ENCODE data around the gene MS4A3. TPM values are rescaled to one million over a fixed set of nuclear protein-coding genes. Genes with fewer than 3 reads are reported as not detected.
"Not testable (repeated sequence)": the region's sequence is repeated elsewhere in the genome, so short reads cannot be mapped to it uniquely, and the experiment has no call there.

The MS4A3 gene, protein sequence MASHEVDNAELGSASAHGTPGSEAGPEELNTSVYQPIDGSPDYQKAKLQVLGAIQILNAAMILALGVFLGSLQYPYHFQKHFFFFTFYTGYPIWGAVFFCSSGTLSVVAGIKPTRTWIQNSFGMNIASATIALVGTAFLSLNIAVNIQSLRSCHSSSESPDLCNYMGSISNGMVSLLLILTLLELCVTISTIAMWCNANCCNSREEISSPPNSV
- polyA plus RNA-seq (2011; rRNA removed) (not detected in 2 replicates), polyA minus RNA-seq (2011; rRNA and poly(A)+ RNA removed) (not detected in 2 replicates)

DNA sequence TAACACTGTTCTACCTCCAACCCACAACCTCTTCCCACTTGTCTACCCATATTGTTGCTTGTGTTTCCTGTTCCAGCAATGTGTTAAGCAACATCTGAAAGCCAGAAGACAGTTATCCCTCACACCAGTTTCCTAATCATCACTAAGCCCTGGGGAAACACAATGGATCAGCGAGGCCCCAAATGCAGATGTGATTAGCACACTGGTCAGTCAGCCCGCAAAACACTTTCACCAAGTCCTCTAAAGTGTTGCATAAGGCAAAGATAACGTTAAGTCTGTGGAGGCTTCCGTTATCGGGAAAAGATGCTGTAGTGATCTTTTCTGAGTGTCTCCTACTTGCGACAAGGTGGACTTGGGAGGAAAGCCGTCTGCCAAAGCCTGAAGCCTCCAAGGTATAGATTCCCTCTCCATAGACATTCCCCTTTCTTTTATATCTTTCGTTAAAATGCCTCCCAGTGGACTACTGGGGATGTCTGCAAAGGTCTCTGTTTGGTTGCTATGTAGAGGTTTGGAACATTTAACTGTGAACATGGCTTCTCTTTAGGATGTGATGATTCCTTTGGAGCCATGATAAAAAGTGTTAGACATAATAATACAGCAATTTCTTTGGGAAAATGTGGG is at the start of gene MS4A3:
Gene MS4A3, plus strand, starts transcription at position 317 of the 621 bp plus-strand sequence. CDS start 4,496 bp downstream, outside the sequence.
- no peak within 1 kb of the TSS for H3K4me3 ChIP-seq (ENCODE audit: low read depth, low read length)
- TF ChIP-seq, protein P1, sequence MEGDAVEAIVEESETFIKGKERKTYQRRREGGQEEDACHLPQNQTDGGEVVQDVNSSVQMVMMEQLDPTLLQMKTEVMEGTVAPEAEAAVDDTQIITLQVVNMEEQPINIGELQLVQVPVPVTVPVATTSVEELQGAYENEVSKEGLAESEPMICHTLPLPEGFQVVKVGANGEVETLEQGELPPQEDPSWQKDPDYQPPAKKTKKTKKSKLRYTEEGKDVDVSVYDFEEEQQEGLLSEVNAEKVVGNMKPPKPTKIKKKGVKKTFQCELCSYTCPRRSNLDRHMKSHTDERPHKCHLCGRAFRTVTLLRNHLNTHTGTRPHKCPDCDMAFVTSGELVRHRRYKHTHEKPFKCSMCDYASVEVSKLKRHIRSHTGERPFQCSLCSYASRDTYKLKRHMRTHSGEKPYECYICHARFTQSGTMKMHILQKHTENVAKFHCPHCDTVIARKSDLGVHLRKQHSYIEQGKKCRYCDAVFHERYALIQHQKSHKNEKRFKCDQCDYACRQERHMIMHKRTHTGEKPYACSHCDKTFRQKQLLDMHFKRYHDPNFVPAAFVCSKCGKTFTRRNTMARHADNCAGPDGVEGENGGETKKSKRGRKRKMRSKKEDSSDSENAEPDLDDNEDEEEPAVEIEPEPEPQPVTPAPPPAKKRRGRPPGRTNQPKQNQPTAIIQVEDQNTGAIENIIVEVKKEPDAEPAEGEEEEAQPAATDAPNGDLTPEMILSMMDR (IDR thresholded peaks at IDR 0.05; ENCODE audit: low read depth, low read length), result no peak
- H3K27ac ChIP-seq (ENCODE audit: low read depth, low read length), result no peak within 1 kb of the TSS
- H3K27me3 ChIP-seq (ENCODE audit: control insufficient read depth, insufficient read depth, low read length), result no peaks in the 10 kb centered on the region
- H3K9me3 ChIP-seq (ENCODE audit: control insufficient read depth, insufficient read depth, low read length), result peaks cover 9% of the 10 kb centered on the region; the same call in 1 of the 2 replicates
- ChIA-PET CTCF (no interaction called here), POLR2A (no interaction called here)
- no peak for DNase-seq (ENCODE audit: low read depth, low spot score)

DNA sequence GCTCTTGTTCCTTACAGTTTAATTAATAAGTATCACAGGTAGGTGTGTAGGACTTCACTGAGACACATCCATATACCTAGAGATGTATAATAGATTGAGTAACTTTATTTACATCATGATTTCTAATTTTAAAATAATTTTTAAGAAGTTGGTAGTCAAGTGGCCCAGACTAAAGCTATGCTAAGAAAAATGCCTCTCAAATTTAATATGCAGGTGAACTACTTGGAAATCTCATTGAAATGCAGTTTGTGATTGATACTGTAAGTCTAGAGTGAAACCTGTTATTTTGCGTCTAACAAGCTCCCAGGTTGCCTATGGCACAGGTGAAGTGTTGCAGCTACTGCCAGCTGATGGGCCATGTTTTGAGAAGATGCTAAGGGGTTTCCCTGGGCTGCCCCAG is 39.6 kb upstream of the MS4A3 start, which contains the start of gene OOSP4B:
Gene OOSP4B, plus strand, starts transcription at position 301 of the 400 bp plus-strand sequence.
- TF ChIP-seq, protein P1 (IDR thresholded peaks at IDR 0.05; ENCODE audit: low read depth, low read length), result no peak
- H3K4me3 ChIP-seq (ENCODE audit: low read depth, low read length), result no peak within 1 kb of the TSS
- H3K27ac ChIP-seq (ENCODE audit: low read depth, low read length), result no peak within 1 kb of the TSS
- H3K9me3 ChIP-seq (ENCODE audit: control insufficient read depth, insufficient read depth, low read length), result peaks cover 9% of the 10 kb centered on the region
- DNase-seq (ENCODE audit: low read depth, low spot score), result no peak
- no peaks in the 10 kb centered on the region for H3K27me3 ChIP-seq (ENCODE audit: control insufficient read depth, insufficient read depth, low read length)
- ChIA-PET CTCF (no interaction called here), POLR2A (no interaction called here)

DNA sequence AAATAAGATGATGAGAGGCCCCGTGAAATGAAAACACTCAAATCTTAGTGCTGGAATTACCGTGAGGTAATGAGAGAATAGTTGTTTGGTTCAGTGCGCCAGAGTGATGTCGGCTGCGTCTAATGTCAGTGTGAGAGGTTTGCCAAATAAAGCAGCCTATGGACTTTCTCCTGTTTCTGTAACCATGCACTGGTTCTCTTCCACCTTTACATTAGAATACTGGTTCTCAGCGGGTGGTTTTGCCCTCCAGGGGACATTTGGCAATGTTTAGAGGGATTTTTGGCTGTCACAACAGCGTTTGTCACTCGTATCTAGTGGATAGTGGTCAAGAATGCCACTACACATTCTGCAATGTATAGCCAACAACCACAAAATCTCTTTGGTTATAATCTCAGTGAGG is 38.4 kb upstream of the MS4A3 start:
- POLR2A ChIA-PET, result no interaction called here
- H3K4me3 ChIP-seq (ENCODE audit: low read depth, low read length), result no peak overlapping the region

DNA sequence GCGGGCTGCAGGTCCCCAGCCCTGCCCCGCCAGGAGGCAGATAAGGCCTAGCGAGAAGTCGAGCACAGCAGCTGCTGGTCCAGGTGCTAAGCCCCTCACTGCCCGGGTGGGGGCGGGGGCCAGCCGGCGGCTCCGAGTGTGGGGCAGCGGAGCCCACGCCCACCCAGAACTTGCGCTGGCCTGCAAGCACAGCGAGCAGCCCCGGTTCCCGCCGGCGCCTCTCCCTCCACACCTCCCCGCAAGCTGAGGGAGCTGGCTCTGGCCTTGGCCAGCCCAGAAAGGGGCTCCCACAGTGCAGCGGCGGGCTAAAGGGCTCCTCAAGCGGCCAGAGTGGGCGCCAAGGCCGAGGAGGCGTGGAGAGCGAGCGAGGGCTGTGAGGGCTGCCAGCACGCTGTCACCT is 36.1 kb upstream of the MS4A3 start:
- POLR2A ChIA-PET; H3K27me3 ChIP-seq (ENCODE audit: control insufficient read depth, insufficient read depth, low read length); H3K4me3 ChIP-seq (ENCODE audit: low read depth, low read length); DNase-seq (ENCODE audit: low read depth, low spot score); H3K27ac ChIP-seq (ENCODE audit: low read depth, low read length); CTCF ChIA-PET: not testable (repeated sequence)
- peaks cover 12% of the 10 kb centered on the region for H3K9me3 ChIP-seq (ENCODE audit: control insufficient read depth, insufficient read depth, low read length)

More for the DNA sequence above, 38.4 kb upstream of the MS4A3 start:
- Histone ChIP-seq H3K27ac (ENCODE audit: low read depth, low read length) (no peak overlapping the region), H3K27me3 (ENCODE audit: control insufficient read depth, insufficient read depth, low read length) (no peaks in the 10 kb centered on the region), H3K9me3 (ENCODE audit: control insufficient read depth, insufficient read depth, low read length) (peaks cover 9% of the 10 kb centered on the region)
- TF ChIP-seq, protein P1 (IDR thresholded peaks at IDR 0.05; ENCODE audit: low read depth, low read length), result no peak
- no peak for DNase-seq (ENCODE audit: low read depth, low spot score)
- CTCF ChIA-PET, result no interaction called here

DNA sequence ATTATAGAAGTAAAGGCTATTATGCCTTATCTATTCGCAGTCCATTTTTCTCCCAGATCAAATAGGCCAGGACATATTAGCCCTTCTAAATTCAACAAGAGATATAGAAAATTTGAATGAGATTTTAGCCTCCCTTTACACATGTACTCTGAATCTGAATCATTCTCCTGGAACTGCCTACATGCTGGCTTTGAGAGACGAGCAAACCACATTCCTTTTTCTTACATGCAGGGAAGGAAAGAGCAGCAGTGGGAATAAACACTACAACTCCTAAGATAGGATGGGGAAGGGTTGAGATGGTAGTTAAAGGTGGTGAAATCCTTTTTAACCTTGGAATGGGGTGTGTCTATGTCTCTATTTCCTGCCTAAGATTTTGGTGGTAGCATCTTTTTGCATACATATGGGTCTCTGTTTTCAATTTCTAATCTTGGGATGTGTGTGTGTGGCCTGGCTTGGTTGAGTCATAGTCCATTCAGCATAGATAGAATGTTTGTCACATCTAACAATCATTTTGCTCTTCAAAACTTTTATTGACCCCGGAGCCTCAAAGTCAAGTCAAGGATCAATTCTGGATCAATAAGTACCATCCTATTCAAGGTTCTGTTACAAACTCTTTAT is 27.3 kb upstream of the MS4A3 start:
- ChIA-PET POLR2A (no interaction called here), CTCF (no interaction called here)
- no peak overlapping the region for H3K4me3 ChIP-seq (ENCODE audit: low read depth, low read length)
- DNase-seq (ENCODE audit: low read depth, low spot score), result no peak
- H3K27ac ChIP-seq (ENCODE audit: low read depth, low read length), result no peak overlapping the region
- peaks cover 6% of the 10 kb centered on the region for H3K9me3 ChIP-seq (ENCODE audit: control insufficient read depth, insufficient read depth, low read length)
- H3K27me3 ChIP-seq (ENCODE audit: control insufficient read depth, insufficient read depth, low read length), result no peaks in the 10 kb centered on the region
- TF ChIP-seq, protein P1 (IDR thresholded peaks at IDR 0.05; ENCODE audit: low read depth, low read length), result no peak

Data from AG04450 (cell line).